Islet of Langerhans (tissue), 1 donor: Measurements from ENCODE around the gene MAN1A2.
"Not testable (repeated sequence)": the region's sequence is repeated elsewhere in the genome, so short reads cannot be mapped to it uniquely, and the experiment has no call there.

Source experiments
- FAIRE-seq: peaks from one replicate; lab custom pipeline; 2011; peaks lifted over from hg19 to GRCh38; lab: Jason Lieb, UNC

The MAN1A2 gene

DNA sequence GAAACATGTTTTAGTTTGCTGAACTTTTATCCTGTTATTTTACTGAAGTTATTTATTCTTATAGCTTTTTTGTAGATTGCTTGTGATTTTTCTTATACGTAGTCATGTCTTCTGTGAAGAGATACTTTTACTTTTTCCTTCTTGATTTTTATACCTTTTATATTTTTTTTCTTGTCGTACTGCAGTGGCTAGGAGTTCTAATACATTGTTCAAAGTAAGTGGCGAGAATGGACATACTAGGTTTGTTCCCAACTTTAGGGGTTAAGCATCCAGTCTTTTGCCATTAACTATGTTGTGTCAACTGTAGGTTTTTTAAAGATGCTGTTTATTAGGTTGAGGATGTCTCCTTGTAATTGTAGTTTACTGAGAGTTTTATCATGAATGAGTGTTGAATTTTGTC lies 36.3 kb downstream of the MAN1A2 start:
- no peak for FAIRE-seq

- no peak for FAIRE-seq
Observed at GRCh38 chr1:117405042-117405441, 37.8 kb downstream of the MAN1A2 start.

DNA sequence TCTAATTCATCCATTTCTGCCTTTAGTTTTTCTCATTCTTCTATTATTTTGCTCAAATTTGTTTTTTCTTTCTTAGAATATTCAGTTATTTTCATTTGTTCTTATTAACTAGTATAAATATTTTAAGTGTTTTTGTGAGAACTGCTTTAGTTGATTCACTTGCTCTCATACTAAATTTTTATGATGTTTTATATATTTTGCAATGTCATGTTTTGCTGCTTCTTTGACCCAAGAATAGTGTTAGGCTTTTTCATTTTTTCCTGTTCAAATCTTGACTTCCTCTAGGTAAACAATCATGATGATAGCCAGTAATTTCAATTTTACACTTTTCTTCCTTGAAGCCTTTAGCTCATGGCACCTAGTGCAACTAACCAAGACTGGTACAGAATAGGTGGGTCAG lies 45.2 kb downstream of the MAN1A2 start:
- FAIRE-seq, result no peak

DNA sequence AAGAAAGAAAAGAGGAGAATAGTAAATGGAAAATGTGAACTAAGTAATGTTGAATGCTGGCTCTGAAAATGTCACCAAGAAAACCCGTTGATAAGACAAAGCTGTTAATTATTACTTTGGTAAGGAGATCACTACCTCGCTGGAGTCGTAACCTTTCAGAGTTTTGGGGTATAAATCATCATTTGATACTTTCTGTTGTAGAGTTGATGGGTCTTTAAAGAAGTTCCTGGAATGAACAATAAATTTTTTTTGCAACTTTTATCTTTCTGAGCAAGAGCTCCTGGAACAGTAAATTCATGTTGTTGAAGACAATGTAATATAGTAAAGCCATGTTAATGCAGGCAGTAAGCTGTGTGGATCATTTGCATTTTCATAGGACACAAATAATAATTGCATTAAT lies 46.2 kb downstream of the MAN1A2 start:
- FAIRE-seq, result no peak

DNA sequence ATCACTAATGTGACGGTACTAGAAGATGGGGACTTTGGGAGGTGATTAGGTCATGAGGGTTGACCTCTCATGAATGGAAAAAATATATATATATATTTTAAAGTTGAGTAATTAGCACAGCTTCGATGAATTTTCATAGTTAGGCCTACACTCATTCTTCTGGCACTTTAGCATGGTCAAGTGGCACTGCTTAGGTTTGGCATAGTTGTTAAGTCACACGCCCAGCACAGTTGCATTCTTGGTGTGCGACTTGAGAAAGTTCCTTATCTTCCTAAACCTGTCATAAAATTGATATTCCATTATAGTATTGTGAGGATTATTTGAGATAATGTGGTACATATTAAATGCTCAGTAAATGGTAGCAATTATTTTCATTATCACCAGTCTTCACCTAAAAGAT lies 47.7 kb downstream of the MAN1A2 start:
- FAIRE-seq, result no peak

DNA sequence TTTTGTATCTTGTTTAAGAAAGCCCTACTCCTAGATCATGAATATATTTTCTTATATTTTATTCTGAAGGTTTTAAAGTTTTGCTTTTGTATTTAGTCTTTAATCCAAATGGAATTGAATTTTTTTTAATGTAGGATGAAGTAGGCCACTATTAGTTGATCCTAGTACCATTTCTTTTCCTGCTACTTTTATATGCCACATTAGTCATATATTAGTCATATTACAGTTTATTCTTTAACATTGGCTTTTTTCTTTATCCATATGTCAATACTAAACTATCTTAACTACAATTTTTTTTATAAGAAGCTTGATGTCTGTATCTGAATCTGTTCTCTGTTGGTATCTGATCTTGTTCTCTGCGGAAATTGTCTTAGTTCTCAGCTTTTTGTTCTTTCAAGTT lies 48.8 kb downstream of the MAN1A2 start:
- no peak for FAIRE-seq

GRCh38 chr1:117416546-117417125 lies 49.4 kb downstream of the MAN1A2 start:
- no peak for FAIRE-seq

DNA sequence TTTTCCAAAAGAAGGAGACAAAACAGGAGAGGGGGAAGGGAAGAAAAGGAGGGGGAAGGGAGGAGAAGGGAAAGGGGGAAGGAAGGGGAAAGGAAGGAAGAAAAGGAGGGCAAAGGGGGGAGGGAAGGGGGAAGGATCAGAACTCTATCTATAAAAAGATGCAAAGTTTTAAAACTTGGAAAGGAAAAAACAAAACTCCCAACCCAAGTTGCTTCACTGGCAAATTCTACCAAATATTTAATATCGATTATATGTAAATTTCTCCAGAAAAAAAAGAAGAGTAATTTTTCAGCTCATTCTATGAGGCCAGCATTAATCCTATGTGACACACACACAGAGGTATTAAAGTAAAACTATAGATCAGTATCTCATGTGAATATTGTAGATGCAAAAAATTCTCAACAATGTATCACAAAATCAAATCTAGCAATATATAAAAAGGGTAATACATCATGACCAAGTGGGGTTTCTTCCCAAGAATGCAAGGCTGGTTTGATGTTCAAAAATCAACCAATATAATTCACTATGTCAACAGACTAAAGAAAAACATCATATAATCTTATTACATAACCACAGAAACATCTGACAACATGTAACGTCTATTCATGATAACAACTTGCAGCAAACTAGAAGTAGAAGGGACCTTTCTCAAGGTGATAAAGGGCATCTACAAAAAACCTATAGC lies 57.9 kb downstream of the MAN1A2 start:
- FAIRE-seq, result no peak

GRCh38 chr1:117427297-117427696 lies 60.0 kb downstream of the MAN1A2 start:
- FAIRE-seq, result no peak

DNA sequence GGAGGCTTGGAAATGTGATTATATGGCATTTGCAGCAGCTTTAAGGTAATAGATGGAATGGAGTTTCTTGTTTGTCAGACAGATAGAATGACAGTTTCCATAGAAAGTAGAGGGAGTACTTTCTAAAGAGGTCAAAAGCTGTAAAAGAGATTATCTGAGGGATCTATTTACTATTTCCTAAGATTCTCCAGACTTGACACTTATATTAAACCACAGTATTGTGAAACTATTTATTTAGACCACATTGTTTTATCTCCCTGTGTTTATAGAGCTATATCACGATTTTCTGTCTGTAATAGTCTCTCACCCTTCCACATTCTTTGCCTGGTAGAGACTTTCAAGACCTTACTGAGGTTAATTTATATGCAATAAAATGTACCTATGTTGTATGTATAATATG lies 66.7 kb downstream of the MAN1A2 start:
- FAIRE-seq, result no peak

DNA sequence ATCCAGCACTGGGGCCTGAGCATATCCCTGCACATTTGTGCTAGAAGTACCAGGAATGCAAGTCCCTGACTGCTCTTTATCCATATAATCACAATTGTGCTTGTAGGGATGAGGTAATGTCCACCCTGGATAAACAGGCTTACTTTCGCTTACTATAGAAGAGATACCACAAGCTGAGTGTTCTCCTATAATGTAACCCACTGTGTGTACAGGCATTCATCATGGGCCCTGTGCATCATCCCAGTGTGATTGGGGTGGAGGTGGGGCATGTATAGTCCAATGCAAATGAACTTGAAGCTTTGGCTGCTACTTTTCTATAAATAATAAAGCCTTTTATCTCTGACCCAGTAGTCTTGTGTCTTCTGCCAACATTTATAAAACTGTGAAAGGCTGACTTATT lies 69.3 kb downstream of the MAN1A2 start:
- no peak for FAIRE-seq

- FAIRE-seq, result no peak
Observed at GRCh38 chr1:117447661-117448060, 80.4 kb downstream of the MAN1A2 start.

DNA sequence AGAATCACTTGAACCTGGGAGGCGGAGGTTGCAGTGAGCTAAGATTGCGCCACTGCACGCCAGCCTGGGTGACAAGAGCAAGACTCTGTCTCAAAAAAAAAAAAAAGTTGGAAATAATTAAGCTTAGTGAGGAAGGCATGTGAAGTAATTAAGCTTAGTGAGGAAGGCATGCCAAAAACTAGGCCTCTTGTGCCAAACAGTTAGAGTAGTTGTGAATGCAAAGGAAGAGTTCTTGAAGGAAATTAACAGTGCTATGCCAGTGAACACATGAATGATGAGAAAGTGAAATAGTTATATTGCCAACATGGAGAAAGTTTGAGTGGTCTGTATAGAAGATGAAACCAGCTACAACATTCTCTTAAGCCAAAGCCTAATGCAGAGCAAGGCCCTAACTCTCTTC lies 85.0 kb downstream of the MAN1A2 start:
- FAIRE-seq, result no peak

DNA sequence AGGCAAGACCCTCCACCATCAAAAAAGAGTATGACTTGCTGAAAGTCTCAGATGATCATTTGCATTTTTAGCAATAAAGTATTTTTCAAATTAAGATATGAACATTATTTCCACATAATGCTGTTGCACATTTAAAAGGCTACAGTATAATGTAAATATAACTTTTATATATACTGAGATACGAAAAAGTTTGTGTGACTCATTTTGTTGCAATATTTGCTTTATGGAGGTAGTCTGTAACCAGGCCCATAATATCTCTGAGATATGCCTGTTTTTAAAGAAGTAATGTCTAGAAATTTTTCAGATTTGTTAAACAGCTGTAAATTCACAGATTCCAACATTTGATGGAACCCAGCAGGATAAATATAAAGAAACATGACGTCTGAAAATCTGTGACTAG lies 86.7 kb downstream of the MAN1A2 start:
- FAIRE-seq, result no peak

DNA sequence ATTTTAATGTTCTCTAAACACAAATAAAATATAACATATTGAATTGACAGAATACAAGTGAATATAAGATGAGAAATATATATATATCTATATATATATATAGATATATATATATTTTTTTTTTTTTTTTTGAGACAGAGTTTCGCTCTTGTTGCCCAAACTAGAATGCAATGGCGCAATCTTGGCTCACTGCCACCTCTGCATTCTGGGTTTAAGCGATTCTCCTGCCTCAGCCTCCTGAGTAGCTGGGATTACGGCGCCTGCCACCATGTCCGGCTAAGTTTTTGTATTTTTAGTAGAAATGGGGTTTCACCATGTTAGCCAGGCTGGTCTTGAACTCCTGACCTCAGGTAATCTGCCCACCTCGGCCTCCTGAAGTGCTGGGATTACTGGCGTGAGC lies 91.2 kb downstream of the MAN1A2 start:
- not testable (repeated sequence) for FAIRE-seq

GRCh38 chr1:117466761-117467160 lies 99.5 kb downstream of the MAN1A2 start:
- FAIRE-seq, result no peak

DNA sequence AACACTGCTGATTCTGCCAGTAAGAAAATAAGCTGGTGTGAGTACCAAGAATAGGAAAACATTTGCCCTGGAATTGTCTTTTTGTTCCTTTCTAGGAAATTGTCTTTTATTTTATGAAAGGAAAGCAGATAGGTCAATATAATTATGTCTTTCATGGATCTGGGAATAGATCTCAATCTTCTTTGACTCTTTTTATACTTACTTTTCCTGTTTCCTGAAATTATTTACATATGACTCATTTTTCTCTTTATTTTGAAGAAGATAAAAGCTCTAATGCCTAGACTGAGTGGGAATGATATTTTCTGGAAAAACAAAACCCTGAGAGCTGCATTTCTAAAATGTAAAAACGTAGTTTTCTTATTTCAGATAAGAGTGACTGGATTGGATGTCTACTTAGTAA lies 100.1 kb downstream of the MAN1A2 start:
- FAIRE-seq, result peak; percentile 60

- no peak for FAIRE-seq
Observed at GRCh38 chr1:117473063-117473462, 105.8 kb downstream of the MAN1A2 start.

- not testable (repeated sequence) for FAIRE-seq
Observed at GRCh38 chr1:117475495-117475894, 108.2 kb downstream of the MAN1A2 start.

DNA sequence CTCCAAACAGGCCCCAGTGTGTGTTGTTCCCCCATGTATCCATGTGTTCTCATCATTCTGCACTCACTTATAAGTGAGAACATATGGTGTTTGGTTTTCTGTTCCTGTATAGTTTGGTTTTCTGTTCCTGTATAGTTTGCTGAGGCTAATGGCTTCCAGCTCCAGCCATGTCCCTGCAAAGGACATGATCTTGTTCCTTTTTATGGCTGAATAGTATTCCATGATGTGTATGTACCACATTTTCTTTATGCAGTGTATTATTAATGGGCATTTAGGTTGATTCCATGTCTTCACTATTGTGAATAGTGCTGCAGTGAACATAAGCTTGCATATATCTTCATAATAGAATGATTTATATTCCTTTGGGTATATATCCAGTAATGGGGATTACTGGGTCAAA lies 111.8 kb downstream of the MAN1A2 start:
- FAIRE-seq, result no peak

GRCh38 chr1:117481410-117481809 lies 114.2 kb downstream of the MAN1A2 start:
- FAIRE-seq, result no peak

- no peak for FAIRE-seq
Observed at GRCh38 chr1:117493906-117494305, 126.7 kb downstream of the MAN1A2 start.

GRCh38 chr1:117495068-117495467 lies 127.8 kb downstream of the MAN1A2 start:
- FAIRE-seq, result no peak

DNA sequence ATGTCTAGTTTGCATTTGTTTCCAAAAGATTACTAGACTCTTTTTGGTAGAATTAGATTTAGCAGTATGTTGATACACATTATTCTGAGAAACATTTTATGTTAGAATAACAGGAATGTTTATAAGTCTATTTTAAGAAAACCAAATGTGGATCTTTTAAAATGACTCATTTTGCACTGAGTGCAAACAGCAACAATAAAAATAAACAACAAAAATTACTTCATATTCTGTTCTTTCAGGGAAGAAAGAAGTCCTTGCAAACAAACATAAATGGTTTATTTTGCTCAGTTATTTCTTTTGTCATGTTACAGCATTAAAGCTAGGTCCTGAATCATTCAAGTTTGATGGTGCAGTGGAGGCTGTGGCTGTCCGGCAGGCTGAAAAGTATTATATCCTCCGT lies 131.8 kb downstream of the MAN1A2 start:
- no peak for FAIRE-seq

DNA sequence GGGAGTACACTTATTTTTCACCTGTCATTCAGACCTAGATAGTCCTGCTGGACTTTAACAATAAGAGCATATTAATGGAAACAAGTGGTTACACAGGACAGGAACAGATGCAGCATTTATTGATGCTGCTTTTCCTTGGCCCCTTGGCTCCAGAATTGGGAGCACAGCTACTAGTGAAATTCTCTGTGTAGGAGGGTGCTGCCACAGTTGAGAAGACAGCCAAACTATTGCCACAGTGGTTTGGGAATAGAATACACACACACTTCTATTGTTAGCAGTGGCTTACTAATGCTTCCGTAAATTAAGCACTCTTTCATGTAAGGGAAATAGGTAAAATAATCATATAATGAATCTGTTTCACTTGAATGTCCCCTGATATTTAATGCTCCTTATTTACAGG lies 133.3 kb downstream of the MAN1A2 start:
- FAIRE-seq, result no peak
